HepG2 (cell line): ENCODE measurements around the gene TMCC1. TPM values are rescaled to one million over a fixed set of nuclear protein-coding genes. Genes with fewer than 3 reads are reported as not detected.

Experiments
- ATRX ChIP-seq: sonication (generic); formaldehyde crosslinking; IDR thresholded peaks from 2 replicates; pipeline ENCODE4 v1.4.0; 2020; ENCODE audit warnings: missing genetic modification reagents, borderline replicate concordance
- ERF ChIP-seq: IDR thresholded peaks from 2 replicates; pipeline ENCODE4 v1.6.1; 2018; ENCODE audit warnings: missing biosample characterization, missing genetic modification reagents
- HOXA7 ChIP-seq: sonication (generic); formaldehyde crosslinking; IDR thresholded peaks from 2 replicates; pipeline ENCODE4 v1.8.1; 2022; ENCODE audit warnings: mild to moderate bottlenecking, missing genetic modification reagents, moderate library complexity
- MATR3 ChIP-seq: sonication (generic); formaldehyde crosslinking; IDR thresholded peaks from 2 replicates; pipeline ENCODE4 v1.4.0; 2020; ENCODE audit warnings: missing genetic modification reagents
- MBNL3 ChIP-seq: fragments of 250-450 bp; sonication (Bioruptor Pico); conservative IDR thresholded peaks from 2 replicates; pipeline ENCODE4 v1.8.0; 2022; ENCODE audit warnings: mild to moderate bottlenecking, inconsistent platforms
- RARA ChIP-seq: IDR thresholded peaks from 2 replicates; pipeline ENCODE4 v1.6.1; 2016; ENCODE audit warnings: missing genetic modification reagents, missing compliant biosample characterization
- SOX5 ChIP-seq: IDR thresholded peaks from 2 replicates; pipeline ENCODE4 v1.6.1; 2016; ENCODE audit warnings: borderline replicate concordance
- TOPORS ChIP-seq: sonication (generic); formaldehyde crosslinking; IDR thresholded peaks from 2 replicates; pipeline ENCODE4 v1.8.0; 2023; ENCODE audit warnings: mild to moderate bottlenecking, missing genetic modification reagents
- YEATS4 ChIP-seq: sonication (generic); formaldehyde crosslinking; IDR thresholded peaks from 2 replicates; pipeline ENCODE4 v1.4.0; 2020; ENCODE audit warnings: missing genetic modification reagents, borderline replicate concordance
- polyA plus RNA-seq, 8 experiments: library from polyadenylated mRNA; depleted of rRNA in 3 of 8; stranded (reverse) in 7 of 8; unstranded in 1 of 8; fragments of >200 nt; fragmentation: Illumina TruSeq in 4 of 8; extraction: Trizol in 4 of 8; gene quantifications; 2 replicates each; pipeline versions ENCODE4 v1.2.1 to v1.2.3, GENCODE V29; 2011 to 2016; ENCODE audit warnings: low read depth in 4 of 8, missing spikeins in 1 of 8, mixed read lengths in 1 of 8; ENCODE audit not compliant: insufficient read depth in 1 of 8
- total RNA-seq, 5 experiments: library from RNA; depleted of rRNA; stranded (reverse); fragments of >200 nt; fragmentation: Illumina TruSeq; extraction: Trizol; gene quantifications; 2 replicates each; pipeline ENCODE4 v1.2.3, GENCODE V29; 2016; ENCODE audit warnings: low read depth in 1 of 5
- TF ChIP-seq, protein P1 (sequence below): sonication (generic); formaldehyde crosslinking; IDR thresholded peaks from 2 replicates; pipeline ENCODE4 v1.4.0; 2020; ENCODE audit warnings: missing genetic modification reagents, borderline replicate concordance
- TF ChIP-seq, protein P2 (sequence below): fragments of 450-650 bp; IDR thresholded peaks from 2 replicates; pipeline ENCODE4 v1.6.1; 2017; ENCODE audit warnings: mild to moderate bottlenecking
- TF ChIP-seq, protein P3 (sequence below), 2 experiments: sonication (generic) in 1 of 2; formaldehyde crosslinking in 1 of 2; IDR thresholded peaks; 2 replicates each; pipeline versions ENCODE4 v1.4.0 to v1.6.1; 2016 to 2020; ENCODE audit warnings: borderline replicate concordance in 1 of 2, low read depth in 1 of 2, mild to moderate bottlenecking in 1 of 2, missing genetic modification reagents in 1 of 2
- TF ChIP-seq, protein P4 (sequence below): sonication (generic); formaldehyde crosslinking; IDR thresholded peaks from 2 replicates; pipeline ENCODE4 v1.8.0; 2022; ENCODE audit warnings: missing genetic modification reagents, low read depth, mild to moderate bottlenecking, borderline replicate concordance

Gene TMCC1
- total and polyA plus RNA-seq, 2 of the 13 experiments (the other 11 are each of a cell fraction or from before 2014, with no cell fraction given): 12.1 to 264 TPM

DNA sequence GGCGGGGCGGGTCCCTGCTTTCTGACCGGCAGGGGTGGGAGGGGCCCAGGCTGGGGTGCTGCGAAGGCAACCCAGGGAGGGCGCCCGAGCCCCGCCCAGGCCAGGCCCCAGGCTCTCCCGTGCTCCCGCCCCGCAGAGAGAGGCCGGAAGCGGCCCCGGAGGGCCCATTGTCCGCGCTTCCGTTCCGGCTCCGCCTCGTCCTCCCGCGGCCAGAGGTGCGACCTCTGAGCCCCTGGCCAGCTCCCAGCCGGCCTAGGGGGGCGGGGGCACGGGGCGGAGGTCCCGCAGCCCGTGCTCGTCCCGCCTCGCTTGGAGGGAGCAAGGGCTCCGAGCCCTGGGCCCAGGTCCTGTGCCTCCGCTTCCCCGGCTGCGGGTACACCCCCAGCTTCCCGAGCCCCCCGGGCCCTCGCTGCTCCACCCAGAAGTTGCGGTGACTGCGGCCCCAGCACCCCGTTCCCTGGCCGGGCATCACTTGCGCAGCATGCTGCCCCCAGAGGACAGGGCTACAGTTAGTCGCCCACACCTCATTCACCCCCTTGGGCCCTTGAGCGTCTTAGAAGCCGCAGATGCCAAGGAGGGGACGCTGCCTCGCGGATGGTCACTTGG is 266.7 kb downstream of the TMCC1 start (continued):
- no peak for TF ChIP-seq MBNL3 (CRISPR knock-in tag)
- TF ChIP-seq, protein P1, sequence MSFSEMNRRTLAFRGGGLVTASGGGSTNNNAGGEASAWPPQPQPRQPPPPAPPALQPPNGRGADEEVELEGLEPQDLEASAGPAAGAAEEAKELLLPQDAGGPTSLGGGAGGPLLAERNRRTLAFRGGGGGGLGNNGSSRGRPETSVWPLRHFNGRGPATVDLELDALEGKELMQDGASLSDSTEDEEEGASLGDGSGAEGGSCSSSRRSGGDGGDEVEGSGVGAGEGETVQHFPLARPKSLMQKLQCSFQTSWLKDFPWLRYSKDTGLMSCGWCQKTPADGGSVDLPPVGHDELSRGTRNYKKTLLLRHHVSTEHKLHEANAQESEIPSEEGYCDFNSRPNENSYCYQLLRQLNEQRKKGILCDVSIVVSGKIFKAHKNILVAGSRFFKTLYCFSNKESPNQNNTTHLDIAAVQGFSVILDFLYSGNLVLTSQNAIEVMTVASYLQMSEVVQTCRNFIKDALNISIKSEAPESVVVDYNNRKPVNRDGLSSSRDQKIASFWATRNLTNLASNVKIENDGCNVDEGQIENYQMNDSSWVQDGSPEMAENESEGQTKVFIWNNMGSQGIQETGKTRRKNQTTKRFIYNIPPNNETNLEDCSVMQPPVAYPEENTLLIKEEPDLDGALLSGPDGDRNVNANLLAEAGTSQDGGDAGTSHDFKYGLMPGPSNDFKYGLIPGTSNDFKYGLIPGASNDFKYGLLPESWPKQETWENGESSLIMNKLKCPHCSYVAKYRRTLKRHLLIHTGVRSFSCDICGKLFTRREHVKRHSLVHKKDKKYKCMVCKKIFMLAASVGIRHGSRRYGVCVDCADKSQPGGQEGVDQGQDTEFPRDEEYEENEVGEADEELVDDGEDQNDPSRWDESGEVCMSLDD (CRISPR knock-in tag): peak; percentile 45; the same call in 1 of the 2 replicates
- peak; percentile 73; the same call in 1 of the 2 replicates for TF ChIP-seq RARA (CRISPR knock-in tag)
- TF ChIP-seq YEATS4: peak; percentile 85
- TF ChIP-seq MATR3 (CRISPR knock-in tag): no peak
- TF ChIP-seq ATRX (CRISPR knock-in tag): no peak
- TF ChIP-seq HOXA7 (CRISPR knock-in tag): no peak
- peak; percentile 90 for TF ChIP-seq ERF (CRISPR knock-in tag)
- TF ChIP-seq, protein P2, sequence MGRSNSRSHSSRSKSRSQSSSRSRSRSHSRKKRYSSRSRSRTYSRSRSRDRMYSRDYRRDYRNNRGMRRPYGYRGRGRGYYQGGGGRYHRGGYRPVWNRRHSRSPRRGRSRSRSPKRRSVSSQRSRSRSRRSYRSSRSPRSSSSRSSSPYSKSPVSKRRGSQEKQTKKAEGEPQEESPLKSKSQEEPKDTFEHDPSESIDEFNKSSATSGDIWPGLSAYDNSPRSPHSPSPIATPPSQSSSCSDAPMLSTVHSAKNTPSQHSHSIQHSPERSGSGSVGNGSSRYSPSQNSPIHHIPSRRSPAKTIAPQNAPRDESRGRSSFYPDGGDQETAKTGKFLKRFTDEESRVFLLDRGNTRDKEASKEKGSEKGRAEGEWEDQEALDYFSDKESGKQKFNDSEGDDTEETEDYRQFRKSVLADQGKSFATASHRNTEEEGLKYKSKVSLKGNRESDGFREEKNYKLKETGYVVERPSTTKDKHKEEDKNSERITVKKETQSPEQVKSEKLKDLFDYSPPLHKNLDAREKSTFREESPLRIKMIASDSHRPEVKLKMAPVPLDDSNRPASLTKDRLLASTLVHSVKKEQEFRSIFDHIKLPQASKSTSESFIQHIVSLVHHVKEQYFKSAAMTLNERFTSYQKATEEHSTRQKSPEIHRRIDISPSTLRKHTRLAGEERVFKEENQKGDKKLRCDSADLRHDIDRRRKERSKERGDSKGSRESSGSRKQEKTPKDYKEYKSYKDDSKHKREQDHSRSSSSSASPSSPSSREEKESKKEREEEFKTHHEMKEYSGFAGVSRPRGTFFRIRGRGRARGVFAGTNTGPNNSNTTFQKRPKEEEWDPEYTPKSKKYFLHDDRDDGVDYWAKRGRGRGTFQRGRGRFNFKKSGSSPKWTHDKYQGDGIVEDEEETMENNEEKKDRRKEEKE: no peak
- TF ChIP-seq TOPORS (CRISPR knock-in tag): 0 out of 2 replicates have a peak, but pooled peaks have one; percentile 19
- TF ChIP-seq, protein P3, sequence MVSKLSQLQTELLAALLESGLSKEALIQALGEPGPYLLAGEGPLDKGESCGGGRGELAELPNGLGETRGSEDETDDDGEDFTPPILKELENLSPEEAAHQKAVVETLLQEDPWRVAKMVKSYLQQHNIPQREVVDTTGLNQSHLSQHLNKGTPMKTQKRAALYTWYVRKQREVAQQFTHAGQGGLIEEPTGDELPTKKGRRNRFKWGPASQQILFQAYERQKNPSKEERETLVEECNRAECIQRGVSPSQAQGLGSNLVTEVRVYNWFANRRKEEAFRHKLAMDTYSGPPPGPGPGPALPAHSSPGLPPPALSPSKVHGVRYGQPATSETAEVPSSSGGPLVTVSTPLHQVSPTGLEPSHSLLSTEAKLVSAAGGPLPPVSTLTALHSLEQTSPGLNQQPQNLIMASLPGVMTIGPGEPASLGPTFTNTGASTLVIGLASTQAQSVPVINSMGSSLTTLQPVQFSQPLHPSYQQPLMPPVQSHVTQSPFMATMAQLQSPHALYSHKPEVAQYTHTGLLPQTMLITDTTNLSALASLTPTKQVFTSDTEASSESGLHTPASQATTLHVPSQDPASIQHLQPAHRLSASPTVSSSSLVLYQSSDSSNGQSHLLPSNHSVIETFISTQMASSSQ (IDR thresholded peaks at IDR 0.05; ENCODE audit: low read depth): no peak
- TF ChIP-seq, protein P3 (CRISPR knock-in tag; IDR thresholded peaks at IDR 0.05; ENCODE audit: borderline replicate concordance): peak; percentile 58; the same call in 1 of the 2 replicates
- TF ChIP-seq, protein P4, sequence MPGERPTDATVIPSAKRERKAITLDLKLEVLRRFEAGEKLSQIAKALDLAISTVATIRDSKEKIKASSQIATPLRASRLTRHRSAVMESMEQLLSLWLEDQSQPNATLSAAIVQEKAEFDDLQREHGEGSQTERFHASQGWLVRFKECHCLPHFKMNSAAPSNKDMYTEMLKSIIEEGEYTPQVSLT (CRISPR knock-in tag): no peak
- TF ChIP-seq SOX5 (CRISPR knock-in tag): peak; percentile 94; the same call in 1 of the 2 replicates
